GM19463 (cell line): Measurements from ENCODE around the gene ZRANB2.

ENCODE experiments used
- ATAC-seq: cut with Tn5 transposase; IDR thresholded peaks from one replicate; pipeline ENCODE4 v1.9.1; 2021; ENCODE audit warnings: mild to moderate bottlenecking, moderate library complexity; ENCODE audit not compliant: unreplicated experiment

ZRANB2 gene

GRCh38 chr1:71080739-71081696, at the start of gene ZRANB2:
Gene ZRANB2 (minus strand): TSS chr1:71081035. CDS start chr1:71080995, 40 bp downstream.
- peak; percentile 99 for ATAC-seq

DNA sequence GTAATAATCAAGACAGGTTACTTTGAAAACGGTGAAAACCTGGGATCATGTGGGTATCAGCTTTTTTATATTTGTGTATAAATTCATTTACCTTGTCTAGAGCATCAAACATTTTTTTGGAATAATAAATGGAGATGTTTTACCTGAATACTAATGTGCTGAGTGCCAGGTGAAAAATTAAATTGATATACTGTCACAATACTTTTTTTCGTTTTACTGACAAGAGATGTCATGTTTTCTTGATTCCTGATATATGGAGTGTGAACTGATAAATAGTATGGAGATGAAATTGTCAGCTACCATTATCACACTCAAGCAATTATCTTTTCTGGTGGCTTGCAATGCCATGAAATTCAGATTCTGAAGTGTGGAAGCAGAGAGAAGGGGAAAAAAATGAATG, 47.2 kb upstream of the ZRANB2 start:
- ATAC-seq = no peak

- no peak for ATAC-seq
Observed at GRCh38 chr1:71118086-71118485, 37.3 kb upstream of the ZRANB2 start.

- no peak for ATAC-seq
Observed at GRCh38 chr1:71116729-71117128, 35.9 kb upstream of the ZRANB2 start.

DNA sequence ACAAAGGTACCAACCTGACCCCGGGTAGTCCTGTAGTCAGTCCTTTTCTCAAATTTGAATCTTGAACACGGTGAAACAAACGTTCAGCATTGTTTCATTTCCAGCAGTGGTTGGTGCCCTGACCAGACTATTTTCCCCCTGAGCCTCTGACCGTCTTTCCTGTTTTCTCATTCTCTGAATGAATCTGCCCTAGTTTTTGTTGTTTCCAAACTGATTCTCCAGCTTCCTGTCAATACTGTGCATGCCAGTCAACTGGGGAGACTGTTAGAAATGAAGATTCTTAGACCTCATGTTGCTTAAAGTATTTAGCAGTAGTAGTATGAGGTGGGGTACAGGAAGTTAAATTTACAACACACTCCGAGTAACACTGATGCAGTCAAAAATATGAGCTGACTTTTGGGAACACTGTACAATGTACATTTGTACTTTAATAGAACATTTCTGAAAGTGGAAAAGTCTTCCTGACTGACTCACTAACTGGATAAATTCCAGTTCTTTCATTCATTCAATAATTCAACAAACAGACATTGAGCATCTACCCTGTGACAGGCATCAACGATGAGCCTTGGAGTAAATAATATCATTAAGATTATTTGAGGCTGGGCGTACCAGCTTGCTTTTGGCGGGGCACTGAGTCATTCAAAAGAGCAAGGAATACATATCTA, 26.0 kb upstream of the ZRANB2 start:
- ATAC-seq = no peak

DNA sequence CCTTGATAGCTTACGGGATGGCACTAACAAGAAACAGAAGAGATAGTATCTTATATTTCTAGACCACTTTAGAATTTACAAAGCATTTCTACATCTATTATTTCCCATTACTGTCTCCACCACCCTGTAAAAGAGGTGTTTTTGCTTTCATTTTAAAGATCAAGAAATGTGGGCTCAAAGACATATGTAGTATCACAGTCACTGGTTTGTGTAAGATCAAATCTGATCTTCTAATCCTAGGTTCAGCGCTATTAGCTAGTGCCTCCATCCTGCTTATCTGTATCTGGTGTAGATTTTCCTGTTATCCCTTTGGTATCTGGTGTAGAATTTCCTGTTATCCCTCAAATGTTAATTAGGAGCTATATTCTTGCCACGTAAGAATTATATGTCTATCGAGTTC, 23.6 kb upstream of the ZRANB2 start:
- ATAC-seq = no peak

DNA sequence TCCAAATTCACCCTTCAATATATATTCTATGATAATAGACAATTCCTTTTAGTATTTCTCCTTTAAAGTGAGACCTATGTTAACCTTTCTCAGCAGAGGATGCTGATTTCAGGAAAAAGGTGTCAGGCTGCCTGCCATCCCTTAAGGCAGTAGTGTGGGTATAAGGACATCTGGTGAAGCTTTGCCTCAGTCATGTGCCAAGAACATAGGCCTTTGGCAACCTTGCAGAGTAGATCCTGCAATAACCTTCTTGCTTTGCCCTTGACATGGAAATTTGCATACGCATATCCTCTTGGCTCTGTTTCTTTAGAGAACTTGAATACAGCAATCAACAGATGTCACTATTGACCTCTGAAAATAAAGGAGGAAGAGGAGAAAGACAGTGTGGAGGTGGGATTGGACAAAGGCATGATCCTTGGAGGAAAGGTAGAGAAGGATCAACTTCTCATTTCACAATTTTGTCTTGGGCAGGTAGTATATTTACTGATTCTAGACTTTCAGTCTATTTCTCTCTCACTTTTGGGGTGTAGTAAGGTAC, 21.1 kb upstream of the ZRANB2 start:
- ATAC-seq = no peak

DNA sequence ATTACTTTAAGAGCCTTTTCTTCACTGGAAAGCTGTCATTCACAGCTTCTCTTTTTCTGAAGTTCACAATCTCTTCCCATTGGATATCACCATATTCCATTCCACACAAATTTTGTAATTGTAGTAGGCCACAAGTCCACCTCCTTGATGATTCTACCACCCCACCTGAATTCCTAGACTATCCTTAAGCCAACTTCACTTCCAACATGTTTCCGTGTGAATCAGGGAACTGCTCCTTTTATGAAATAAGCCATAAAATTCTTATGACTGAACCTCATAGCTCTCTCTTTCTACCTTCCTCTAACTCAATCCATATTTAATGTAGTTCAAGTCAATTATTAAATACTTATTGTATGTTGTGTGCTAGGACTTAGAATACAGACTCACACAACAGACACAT, 16.6 kb upstream of the ZRANB2 start:
- no peak for ATAC-seq

DNA sequence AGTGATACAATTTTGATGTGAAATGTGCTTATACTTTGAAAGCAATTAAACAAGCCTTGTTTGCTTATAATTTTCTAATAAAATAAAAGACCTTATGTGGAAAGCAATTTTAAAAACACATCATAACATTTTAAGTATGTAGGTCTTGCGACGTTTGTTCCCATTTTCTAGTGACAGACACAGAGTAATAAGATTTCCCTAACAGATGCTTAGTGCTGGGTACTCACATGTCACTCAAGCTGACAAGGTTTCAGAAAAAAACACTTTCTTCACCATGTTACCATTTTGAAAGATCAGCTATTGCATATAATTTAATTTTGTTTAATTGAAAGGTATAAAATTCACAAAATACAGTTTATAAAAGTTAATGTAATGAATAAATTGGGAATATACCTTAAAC, 14.1 kb upstream of the ZRANB2 start:
- ATAC-seq = no peak

GRCh38 chr1:71093938-71094337, 13.1 kb upstream of the ZRANB2 start:
- no peak for ATAC-seq

GRCh38 chr1:71089536-71090270, 8.9 kb upstream of the ZRANB2 start:
- ATAC-seq = no peak

GRCh38 chr1:71088645-71089287, 7.9 kb upstream of the ZRANB2 start:
- ATAC-seq = no peak

DNA sequence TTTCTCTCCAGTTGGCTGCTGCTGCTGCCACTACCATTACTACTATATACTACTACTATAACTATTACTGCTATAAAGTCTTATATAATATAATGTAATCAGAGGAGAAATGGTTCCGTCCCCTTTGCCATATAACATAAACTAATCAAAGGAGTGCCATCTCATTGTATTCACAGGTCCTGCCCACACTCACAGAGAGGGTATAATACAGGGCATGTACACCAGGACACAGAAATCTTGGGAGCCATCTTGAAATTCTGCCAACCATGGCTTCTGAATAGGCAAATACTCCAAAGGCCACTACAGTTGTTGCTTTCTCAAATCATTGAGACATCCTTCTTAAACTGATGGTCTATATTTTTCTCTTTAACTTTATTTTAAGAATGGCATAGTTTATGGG, 6.9 kb upstream of the ZRANB2 start:
- ATAC-seq = no peak

DNA sequence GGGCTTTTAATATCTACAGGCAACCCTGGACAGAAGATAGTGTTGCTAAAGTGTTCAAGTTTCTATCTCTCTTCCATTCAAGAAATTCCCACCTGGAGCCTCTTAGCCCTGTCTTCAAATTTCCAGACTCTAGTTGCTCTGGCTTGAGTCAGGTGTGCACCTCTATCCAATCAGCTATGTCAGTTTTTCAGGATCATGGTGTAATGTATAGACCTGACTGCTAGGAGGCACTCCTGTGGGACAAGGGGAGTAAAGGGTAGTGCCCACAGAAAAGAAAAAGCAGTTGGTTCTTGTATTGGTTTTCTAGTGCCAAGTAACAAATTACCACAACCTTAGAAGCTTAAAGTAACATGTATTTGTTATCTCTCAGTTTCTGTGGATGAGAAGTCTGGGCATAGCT, 6.2 kb upstream of the ZRANB2 start:
- no peak for ATAC-seq

DNA sequence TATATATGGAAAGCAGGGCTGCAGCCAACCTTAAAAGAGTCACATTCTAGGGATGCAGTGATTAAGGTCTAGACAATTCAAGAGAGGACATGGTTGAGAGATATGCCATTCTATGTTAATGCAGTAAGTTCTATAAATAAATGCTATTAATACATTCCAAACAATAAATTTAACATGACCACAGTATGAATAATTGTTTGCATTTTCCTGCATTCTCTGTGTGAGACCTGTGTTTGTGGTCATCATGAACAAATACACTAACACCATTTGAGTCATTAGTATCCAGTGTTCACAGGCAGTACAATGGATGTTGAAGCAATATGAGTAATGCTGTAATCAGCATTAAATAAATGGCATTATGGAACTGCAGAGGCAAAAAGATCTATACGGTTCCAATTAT, 5.5 kb upstream of the ZRANB2 start:
- no peak for ATAC-seq

DNA sequence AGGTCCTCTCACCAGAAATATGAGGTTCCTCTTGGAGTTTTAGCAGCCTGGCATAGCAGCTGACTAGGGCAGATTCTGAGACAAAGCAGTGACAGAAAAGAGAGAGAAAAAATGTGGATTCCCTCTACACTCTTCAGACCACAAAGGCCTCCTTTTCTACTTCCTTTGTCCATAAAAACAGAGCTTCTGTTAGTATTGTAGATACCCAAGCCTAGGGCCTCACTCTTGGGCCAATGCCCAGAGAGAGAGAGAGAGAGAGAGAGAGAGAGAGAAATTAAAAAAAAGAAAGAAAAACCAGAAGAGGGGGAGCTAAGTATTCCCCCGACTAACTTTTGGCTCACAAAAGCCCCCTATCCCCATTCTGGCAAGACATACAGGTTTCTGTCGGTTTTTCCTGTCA, 2.4 kb upstream of the ZRANB2 start:
- ATAC-seq = no peak

- ATAC-seq = no peak
Observed at GRCh38 chr1:71081697-71082080, 854 bp upstream of the ZRANB2 start.

GRCh38 chr1:71080230-71080738, 551 bp downstream of the ZRANB2 start:
- peak; percentile 8 for ATAC-seq

DNA sequence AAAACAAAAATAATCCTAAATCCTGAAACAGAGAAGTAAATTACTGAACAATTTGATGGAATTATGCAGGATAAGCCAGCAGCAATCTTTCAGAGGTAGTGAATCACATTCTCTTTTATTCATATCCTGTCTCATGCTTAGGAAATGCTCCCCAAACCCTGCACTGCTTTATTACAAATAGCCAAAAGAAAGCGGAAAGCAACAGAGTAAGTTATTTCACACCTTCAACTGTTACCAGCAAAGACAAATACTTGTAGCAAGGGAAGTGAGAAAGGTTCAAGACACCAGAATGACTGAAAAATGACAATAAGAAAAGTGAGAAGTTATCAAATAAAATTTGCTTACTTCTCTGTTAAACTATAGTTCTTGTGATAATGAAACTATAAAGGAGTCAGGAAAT, 6.2 kb downstream of the ZRANB2 start:
- ATAC-seq = no peak

GRCh38 chr1:71072273-71072672, 8.6 kb downstream of the ZRANB2 start:
- ATAC-seq = no peak

DNA sequence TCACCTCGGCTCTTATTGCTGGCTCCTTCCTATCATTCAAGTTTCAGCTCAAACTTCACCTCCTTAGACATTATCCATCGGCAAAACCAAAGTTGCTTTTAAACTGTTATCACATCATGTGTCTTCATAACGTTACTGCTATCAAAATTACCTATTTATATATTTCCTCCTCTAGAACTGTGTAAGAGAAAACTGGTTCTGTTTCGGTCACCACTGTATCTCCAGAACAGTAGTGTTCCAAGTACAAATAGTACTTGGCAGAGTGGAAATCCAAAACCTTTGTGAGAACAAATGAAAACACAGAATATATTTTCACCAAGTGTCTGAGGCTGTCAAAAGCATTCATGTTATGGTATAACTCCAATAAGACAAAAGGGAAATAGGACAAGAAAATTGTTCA, 9.1 kb downstream of the ZRANB2 start:
- ATAC-seq = no peak
